ENCODE measurements around the gene POC1A.

- TF ChIP-seq POLR2A (IDR thresholded peaks at IDR 0.05) (no peak), POLR2AphosphoS5 (IDR thresholded peaks at IDR 0.05) (no peak)
- TF ChIP-seq, protein P1, sequence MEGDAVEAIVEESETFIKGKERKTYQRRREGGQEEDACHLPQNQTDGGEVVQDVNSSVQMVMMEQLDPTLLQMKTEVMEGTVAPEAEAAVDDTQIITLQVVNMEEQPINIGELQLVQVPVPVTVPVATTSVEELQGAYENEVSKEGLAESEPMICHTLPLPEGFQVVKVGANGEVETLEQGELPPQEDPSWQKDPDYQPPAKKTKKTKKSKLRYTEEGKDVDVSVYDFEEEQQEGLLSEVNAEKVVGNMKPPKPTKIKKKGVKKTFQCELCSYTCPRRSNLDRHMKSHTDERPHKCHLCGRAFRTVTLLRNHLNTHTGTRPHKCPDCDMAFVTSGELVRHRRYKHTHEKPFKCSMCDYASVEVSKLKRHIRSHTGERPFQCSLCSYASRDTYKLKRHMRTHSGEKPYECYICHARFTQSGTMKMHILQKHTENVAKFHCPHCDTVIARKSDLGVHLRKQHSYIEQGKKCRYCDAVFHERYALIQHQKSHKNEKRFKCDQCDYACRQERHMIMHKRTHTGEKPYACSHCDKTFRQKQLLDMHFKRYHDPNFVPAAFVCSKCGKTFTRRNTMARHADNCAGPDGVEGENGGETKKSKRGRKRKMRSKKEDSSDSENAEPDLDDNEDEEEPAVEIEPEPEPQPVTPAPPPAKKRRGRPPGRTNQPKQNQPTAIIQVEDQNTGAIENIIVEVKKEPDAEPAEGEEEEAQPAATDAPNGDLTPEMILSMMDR (IDR thresholded peaks at IDR 0.05) = no peak
These were observed 36.7 kb downstream of the POC1A start for GRCh38 chr3:52117537-52117936.
